Activated CD4-positive, alpha-beta T cell treated with anti-CD3 and anti-CD28 coated beads for 24 hours (primary cell): ENCODE data around the gene MTA1.
A peak's percentile ranks its signal among the peaks of the same experiment; 100 is the strongest.

ENCODE experiments used
- DNase-seq, 2 donors: peaks; one replicate each; pipeline ENCODE4 v3.0.0-alpha.2; 2020; ENCODE audit warnings: low read depth in 2 of 2

The MTA1 gene

GRCh38 chr14:105486974-105487448 lies 67.4 kb downstream of the MTA1 start:
- no peak for DNase-seq

- no peak for DNase-seq
Observed at GRCh38 chr14:105487449-105487985, 67.9 kb downstream of the MTA1 start.

- DNase-seq = no peak
Observed at GRCh38 chr14:105487986-105488777, 68.6 kb downstream of the MTA1 start.

- DNase-seq = no peak
Observed at GRCh38 chr14:105488781-105489541, 69.3 kb downstream of the MTA1 start.

GRCh38 chr14:105489542-105490266 lies 70.1 kb downstream of the MTA1 start:
- DNase-seq = peak; percentile 71 to 78

GRCh38 chr14:105490267-105490571 lies 70.6 kb downstream of the MTA1 start:
- DNase-seq = no peak

- DNase-seq = peak; percentile 96 to 97
Observed at GRCh38 chr14:105490572-105491365, 71.1 kb downstream of the MTA1 start, which contains the start of gene TEDC1. TSS of gene TEDC1 (plus strand) at chr14:105491246. CDS start at chr14:105491376, 130 bp downstream.

- DNase-seq = peak; percentile 81 to 92
Observed at GRCh38 chr14:105491366-105491973, 71.8 kb downstream of the MTA1 start.

GRCh38 chr14:105492031-105492970 lies 72.7 kb downstream of the MTA1 start:
- no peak for DNase-seq

- no peak for DNase-seq
Observed at GRCh38 chr14:105492971-105493871, 73.6 kb downstream of the MTA1 start.

GRCh38 chr14:105493921-105494605 lies 74.4 kb downstream of the MTA1 start:
- no peak for DNase-seq

GRCh38 chr14:105494606-105494929 lies 74.9 kb downstream of the MTA1 start:
- no peak for DNase-seq

GRCh38 chr14:105495101-105495989 lies 75.7 kb downstream of the MTA1 start:
- no peak for DNase-seq

- no peak for DNase-seq
Observed at GRCh38 chr14:105495990-105496830, 76.6 kb downstream of the MTA1 start.

GRCh38 chr14:105496831-105497591 lies 77.4 kb downstream of the MTA1 start:
- no peak for DNase-seq
